NCI-H226 (cell line): ENCODE measurements around the gene CABP5.

Experiments used
- DNase-seq: peaks from one replicate; pipeline ENCODE4 v3.0.0-alpha.2; 2015

The CABP5 gene

DNA sequence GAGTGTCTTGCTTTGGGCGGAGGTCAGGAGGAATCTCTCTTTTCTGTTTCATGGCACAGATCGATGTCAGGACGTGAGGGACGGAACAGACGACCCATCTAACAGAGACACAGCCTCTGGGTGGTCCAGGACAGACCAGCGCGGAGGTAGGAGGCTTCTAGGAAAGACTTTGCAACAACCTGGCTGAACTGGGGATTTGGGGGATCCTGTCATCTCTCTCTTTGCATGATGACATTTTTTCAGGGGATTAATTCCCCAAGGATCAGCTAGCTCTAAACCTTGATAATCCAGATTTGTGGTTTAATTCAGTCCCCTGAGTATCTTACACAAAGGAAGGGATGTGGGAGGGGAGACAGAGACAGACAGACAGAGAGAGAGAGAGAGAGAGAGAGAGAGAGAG lies 14.4 kb downstream of the CABP5 start:
- DNase-seq: no peak

DNA sequence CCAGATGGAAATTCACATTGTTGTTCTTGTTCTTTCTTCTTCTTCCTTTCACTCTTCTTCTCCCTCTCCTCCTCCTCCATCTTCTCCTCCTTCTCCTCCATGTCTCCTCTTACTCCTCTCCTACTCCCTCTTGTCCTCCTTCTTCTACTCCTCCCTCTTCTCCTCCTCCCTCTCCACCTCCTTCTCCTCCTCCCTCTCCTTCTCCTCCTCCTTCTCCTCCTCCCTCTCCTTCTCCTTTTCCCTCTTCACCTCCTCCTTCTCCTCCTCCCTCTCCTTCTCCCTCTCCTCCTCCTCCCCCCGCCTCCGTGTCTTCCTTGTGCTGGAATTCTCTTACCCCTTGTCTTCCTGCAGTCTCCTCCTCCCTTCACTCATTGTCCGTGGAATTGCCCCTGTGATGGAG lies 18.4 kb downstream of the CABP5 start:
- DNase-seq: no peak

DNA sequence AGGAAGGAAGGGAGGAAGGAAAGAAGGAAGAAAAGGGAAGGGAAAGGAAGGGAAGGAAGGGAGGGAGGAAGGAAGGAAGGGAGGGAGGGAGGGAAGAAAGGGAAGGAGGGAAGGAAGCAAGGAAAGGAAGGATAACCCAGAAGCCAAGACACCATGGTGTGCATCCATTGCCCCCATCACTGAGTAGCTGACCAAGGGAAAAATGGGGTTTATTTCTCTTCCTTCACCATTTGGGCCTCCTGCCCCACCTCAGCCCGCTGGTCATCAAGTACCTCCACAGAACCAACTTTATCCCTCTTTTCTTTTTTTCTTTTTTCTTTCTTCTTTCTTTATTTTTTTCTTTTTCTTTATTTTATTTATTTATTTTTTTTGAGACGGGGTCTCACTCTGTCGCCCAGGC lies 20.4 kb downstream of the CABP5 start:
- no peak for DNase-seq

DNA sequence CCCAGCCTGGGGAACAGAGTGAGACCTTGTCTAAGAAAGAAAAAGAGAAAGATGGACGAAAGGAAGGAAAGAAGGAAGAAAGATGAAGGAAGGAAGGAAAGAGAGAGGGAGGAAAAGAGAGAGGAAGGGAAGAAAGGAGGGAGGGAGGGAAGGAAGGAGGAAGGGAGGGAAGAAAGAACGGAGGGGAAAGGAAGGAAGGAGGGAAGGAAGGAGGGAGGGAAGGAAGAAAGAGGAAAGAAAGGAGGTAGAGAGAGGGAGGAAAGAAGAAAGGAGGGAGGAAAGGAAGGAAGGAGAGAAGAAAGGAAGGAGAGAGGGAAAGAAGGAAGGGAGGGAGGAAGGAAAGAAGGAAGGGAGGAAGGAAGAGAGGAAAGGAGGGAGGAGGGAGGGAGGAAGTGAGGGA lies 20.9 kb downstream of the CABP5 start:
- no peak for DNase-seq

DNA sequence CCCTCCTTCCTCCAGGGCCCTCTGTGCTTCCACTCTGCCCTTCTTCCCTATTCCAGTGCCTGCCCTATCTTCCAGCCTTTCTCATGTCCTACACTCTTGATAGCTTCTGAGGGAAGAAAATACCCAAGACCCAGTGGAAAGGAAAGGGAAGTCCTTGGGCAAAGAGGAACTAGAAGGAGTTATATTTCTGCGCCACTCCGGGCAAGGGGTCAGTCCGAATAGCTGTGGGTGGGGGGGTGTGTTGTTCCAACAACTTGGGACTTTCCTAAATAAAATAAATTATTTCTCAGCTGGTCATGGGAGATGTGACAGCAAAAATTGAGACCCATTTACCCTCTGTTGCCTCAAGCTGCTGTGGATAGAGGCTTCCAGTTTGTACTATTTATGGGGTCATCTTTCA lies 23.2 kb downstream of the CABP5 start:
- no peak for DNase-seq

DNA sequence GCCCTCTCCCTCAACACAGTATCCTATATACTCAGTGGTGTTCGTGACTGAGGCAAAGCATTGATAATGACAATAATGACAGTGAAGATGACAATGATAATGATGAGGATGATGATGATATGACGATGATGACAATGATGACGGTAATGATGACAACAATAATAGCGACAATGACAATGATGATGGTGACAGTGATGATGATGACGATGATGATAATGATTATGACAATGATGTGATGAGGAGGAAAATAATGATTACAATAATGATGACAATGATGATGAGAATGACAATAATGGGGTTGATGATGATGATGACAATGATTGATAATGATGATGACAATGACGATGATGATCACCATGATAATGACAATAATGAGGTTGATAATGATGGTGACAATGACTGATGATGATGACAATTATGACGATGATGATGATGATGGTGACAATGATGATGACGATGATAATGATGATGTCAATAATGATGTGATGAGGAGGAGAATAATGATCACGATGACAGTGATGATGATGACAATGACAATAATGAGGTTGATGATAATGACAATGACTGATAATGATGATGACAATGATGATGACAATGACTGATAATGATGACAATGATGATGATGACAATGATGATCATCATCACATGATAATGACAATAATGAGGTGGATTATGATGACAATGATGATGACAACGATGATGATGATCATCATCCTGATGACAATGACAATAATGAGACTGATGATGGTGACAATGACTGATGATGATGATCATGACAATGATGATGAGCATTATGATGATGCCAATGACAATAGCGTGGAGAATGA lies 32.7 kb downstream of the CABP5 start:
- DNase-seq: no peak

DNA sequence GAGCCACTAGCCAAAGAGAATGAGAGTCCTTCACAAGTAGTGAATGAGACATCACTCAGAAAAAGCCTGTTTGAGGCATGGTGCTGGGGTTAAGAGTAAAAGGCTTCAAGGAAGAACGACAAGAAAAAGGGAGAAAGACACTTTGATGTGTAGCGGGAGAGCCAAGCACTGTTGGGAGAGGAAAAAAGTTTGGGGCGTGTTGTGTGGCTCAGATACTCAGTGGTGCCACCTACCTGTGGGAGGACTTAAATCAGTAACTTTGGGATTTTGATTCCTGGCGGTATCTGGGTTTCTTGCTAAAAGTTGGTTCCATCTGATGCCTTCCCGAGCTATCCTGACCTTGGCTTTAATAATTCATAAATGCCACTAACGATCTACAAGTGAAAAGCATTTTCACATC lies 37.1 kb downstream of the CABP5 start:
- DNase-seq: no peak

DNA sequence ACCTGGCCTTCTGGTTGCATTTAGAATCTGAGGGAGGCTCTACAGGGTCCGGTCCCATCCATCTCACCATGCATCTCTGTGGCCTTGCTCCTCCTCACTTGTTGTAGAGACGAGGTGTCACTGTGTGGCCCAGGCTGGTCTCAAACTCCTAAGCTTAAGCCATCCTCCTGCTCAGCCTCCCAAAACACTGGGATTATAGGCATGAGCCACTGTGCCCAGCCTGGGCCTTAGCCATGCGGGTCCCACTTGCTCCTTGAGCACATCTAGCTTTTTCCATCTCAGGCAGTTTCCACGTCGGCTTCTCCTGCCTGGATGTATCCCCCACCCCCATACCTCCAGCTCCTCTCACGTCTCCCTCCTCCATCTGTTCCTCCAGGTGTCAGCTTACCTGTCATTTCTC lies 39.6 kb downstream of the CABP5 start:
- no peak for DNase-seq

DNA sequence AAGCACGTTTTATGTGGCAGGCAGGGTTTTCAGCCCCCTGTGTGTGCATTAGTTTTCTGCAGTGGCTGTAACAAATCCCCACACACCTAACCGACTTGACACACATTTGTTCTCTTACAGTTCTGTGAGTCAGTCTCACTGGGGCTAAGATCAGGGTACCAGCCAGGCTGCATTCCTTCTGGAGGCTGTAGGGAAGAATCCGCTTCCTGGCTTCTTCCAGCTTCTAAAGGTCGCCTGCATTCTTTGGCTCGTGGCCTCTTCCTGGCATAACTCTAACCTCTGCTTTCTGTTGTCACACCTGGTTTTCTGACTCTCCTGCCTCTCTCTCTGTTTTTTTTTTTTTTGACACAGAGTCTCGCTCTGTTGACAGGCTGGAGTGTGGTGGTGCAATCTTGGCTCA lies 43.0 kb downstream of the CABP5 start:
- no peak for DNase-seq

DNA sequence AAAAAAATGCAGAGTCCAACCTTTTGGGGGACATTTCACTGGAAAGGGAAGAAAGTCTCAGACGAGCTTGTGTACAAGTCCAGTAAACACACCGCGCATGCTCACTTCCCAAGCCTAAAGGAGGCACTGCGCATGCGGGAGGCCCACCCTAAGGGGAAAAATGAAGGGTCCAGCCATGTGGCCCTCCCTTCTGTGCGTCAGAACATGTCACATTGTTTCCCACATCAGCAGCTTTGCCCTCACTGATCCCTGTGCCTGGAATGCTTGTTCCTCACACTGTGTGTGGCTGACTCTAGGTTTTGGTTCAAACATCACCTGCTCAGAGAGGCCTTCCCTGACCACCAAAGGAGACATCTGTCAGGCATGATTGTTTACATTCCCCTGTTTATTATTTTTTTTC lies 45.1 kb downstream of the CABP5 start:
- no peak for DNase-seq

DNA sequence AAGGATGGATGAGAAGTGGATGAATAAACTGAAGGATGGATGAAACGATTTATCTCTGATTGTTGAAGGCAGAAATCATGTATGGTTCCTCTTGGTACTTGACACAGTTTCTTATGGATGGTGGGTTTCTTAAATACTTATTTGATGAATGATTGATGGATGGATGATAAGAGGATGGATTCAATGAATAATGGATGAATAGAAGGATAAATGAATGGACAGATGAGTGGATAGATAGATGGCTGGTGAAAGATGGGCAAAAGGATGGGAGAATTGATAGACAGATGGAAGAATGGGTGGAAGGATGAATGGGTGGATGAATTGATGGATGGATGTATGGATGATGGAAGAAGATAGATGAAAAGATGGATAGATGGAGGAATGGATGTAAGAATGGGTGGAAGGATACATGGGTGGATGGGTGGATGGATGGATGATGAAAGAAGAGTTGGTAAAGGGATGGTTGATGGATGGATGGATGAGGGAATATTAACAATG lies 47.6 kb downstream of the CABP5 start:
- no peak for DNase-seq

DNA sequence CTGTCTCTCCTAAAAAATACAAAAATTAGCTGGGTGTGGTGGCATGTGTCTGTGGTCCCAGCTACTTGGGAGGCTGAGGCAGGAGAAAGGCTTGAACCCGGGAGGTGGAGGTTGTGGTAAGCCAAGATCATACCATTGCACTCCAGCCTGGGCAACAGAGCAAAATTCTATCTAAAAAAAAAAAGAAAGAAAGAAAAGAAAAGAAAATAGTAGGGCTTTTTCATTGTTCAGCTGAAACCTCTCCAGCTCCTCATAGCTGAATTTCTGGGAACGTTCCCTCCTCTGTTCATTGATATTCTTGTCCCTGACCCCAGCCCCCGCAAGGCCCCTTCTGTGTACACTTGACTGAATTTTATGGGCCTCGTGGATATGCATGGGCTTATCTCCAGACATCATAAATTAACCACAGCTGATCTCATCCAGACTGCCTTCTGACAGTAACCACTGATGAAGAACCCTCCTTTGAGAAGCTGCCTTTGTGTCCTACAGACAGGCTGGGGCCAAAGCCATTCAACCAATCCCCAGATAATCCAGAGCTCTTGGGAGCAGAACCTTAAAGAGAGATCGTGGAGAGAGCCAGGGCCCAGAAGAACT lies 49.6 kb downstream of the CABP5 start, which contains the start of gene ELSPBP1:
ELSPBP1 (plus strand) TSS at position 424 of the 594 bp plus-strand sequence. CDS start 14,036 bp downstream, outside the sequence.
- no peak for DNase-seq

DNA sequence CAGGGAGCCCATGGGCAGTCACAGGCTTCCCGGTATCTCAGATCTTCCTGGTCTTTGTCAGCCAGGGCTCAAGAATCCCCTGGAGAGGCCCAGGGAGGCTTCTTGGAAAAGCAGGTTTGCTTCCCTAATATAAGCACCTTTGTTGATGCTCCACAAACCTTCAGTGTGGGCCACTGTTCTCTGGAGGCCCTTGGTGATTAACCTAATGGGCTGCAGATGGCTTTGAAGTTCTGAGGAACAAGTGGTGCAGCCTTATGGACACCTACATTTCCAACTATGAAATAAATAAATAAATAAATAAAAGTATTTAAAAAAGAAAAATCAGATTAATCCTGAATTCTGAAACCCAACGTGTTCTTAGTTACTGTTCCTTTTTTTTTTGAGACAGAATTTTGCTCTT lies 51.8 kb downstream of the CABP5 start, which contains the start of gene BSPH1:
BSPH1 (minus strand) TSS at position 101 of the 400 bp plus-strand sequence; CDS start at position 12, 89 bp downstream.
- DNase-seq: no peak

DNA sequence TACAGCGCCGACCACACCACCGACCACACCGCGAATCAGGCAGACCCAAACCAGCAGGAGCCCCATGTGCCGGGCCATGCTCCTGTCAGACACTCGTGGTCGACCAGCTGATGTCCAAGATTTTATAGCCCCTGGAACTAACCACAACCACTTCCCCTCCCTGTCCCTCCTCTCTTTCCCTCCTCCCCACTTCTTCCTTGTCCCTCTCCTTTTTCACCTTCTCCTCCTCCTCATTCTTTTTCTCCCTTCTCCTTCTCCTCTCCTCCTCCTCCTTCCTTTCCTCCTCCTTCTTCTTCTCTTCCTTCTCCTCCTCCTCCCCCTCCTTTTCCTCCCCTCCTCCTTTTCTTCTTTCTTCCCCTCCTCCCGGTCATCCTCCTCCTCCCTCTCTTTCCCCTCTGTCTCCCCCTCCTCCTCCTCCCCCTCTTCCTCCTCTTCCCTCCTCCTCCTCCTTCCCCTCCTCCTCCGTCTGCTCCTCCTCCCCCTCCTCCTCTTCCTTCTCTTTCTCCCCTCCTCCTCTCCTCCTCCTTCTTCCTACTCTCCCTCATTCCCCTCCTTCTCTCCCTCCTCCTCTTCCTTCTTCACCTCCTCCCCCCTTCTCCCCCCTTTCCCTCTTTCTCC lies 52.6 kb downstream of the CABP5 start:
- DNase-seq: no peak
